COLO668 (cell line): ENCODE data around the gene C2orf42.
A peak's percentile ranks its signal among the peaks of the same experiment; 100 is the strongest.
"Not testable (repeated sequence)": the region's sequence is repeated elsewhere in the genome, so short reads cannot be mapped to it uniquely, and the experiment has no call there.

Experiments used
- DNase-seq: peaks from one replicate; lab custom pipeline; 2025; ENCODE audit not compliant: unreplicated experiment; lab: John Stamatoyannopoulos, UW

C2orf42 gene

GRCh38 chr2:70173520-70173919 is 17.3 kb downstream of the C2orf42 start:
- DNase-seq: no peak

GRCh38 chr2:70169654-70170245 is 21.1 kb downstream of the C2orf42 start:
- not testable (repeated sequence) for DNase-seq

DNA sequence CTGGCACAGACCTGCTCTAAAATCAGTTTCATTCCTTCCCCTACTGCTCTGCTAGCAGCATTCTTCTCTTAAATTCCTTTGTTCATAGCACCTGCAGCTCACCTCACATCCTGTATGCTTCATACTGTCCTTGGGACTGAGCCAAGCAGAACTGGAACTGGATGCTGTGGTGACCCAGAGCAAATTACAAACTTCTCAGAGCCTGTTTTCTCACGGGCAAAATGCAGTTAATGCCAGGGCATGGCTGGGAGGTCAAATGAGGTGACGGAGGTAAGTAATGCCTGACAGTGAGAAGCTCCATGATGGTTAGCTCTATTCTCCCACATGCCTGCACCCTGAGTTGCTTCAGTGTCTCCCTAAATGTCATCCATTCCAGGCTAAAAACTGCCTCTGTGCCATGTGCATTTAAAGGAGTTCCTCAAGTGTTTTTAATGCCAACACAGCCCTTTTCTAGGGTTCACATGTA is 29.7 kb downstream of the C2orf42 start:
- DNase-seq: no peak

GRCh38 chr2:70160545-70160944 is 30.3 kb downstream of the C2orf42 start:
- DNase-seq: no peak

DNA sequence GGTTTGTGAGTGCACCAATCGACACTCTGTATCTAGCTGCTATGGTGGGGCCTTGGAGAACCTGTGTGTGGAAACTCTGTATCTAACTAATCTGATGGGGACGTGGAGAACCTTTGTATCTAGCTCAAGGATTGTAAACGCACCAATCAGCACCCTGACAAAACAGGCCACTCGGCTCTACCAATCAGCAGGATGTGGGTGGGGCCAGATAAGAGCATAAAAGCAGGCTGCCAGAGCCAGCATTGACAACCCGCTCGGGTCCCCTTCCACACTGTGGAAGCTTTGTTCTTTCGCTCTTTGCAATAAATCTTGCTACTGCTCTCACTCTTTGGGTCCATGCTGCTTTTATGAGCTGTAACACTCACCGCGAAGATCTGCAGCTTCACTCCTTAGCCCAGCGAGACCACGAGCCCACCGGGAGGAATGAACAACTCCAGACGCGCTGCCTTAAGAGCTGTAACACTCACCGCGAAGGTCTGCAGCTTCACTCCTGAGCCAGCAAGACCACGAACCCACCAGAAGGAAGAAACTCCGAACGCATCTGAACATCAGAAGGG is 41.6 kb downstream of the C2orf42 start:
- DNase-seq: not testable (repeated sequence)

- not testable (repeated sequence) for DNase-seq
These were observed 42.5 kb downstream of the C2orf42 start for GRCh38 chr2:70148211-70148760.

DNA sequence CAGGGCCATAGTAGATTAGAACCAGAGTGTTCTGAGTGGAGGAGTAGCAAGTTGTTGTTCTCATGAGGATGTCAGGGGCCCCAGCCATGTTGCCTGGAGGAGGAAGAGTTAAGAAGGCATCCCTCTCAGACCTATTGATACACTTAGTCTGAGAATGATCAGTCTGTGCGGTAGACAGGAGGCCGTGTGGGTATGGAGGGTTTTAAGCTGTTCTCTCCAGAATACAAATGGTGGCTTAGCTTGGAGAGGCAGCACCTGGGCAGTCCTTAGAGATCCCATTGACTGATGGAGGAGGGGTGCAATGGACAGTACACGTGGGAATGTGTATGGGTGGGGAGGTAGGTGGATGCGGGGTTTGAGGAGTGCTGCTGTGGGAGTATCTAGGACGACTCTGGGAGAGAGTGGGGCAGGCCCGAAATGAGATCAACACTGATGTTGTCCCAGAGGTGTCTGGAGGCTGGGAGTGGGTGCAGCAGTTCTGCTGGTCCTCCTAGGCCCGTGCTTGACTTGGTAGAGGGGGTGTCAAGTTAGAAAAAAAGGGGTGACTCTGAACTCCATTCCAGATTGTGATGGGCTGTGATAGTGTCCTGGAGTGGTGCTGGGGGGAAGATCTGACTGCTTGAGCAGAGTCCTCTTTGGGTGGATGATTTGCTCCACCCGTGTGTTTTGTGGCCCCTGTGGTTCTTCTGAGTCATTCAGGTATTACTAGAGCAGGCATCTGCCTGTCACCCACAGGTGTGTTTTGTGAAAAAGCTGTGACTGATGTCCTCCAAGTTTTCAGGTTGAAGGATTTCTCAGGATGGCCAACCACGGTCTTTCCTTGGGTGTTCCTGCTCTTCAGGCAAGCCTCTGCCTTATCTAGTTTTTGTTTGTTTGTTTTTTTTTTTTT is 44.7 kb downstream of the C2orf42 start:
- no peak for DNase-seq

GRCh38 chr2:70145144-70145490 is 45.7 kb downstream of the C2orf42 start:
- no peak for DNase-seq

DNA sequence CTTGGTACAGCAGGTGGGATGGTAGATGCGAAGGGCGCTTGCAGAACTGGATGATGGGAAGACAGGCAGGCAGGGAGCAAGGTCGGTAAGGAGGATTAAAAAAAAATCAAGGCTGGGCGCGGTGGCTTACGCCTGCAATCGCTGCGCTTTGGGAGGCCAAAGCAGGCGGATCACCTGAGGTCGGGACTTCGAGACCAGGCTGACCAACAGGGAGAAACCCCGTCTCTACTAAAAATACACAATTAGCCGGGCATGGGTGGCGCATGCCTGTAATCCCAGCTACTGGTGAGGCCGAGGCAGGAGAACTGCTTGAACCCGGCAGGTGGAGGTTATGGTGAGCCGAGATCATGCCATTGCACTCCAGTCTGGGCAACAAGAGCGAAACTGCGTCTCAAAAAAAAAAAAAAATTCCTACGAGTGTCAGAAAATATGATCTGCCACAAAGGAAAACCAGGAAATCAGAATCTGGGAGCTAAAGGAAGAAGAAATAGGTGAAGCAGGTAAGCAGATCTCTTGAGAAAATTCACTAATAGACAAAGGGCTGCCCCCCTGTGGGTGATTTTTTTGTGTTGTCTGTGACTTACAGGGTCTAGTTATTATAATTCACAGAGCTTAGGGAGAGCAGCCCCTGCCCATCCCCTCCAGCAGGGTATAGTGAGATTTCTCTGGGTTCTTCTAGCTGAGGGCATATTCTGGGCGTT is 46.2 kb downstream of the C2orf42 start:
- no peak for DNase-seq

- peak; percentile 38 for DNase-seq
These were observed 47.3 kb downstream of the C2orf42 start for GRCh38 chr2:70143314-70144150.

- peak; percentile 100 for DNase-seq
These were observed 48.1 kb downstream of the C2orf42 start for GRCh38 chr2:70142590-70143313.

DNA sequence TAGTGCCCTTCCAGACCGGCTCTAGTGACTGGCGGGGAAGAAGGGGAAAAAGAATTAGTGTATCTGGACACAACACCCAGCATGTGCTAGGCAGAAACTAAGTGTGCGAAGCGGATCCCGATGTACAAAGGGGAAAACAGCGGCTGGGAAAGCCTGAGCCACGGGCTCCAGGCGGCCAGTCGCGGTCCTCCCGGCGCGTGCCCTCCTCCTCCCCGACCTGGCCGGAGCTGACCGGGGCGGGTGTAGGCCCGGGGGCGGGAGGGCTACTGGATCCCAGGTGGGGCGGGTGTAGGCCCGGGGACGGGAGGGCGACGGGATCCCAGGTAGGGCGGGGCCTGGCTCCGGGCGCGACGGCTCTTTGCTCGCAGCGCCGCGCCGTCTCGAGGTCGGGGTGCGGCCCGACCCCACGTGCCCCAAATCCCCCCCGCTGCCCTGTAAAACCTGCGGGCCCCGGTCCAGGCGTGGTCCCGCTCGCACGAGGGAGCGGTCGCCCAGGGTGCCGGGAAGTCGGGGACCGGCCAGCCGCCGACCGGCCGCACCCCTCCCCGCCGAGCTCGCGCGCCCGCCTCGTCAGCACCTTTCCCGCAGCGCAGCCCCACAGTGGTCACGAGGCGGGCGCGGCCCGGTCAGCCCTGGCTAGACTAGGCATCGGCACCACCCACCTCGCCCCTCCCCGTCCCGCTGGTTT is 48.8 kb downstream of the C2orf42 start:
- DNase-seq: peak; percentile 90

- peak; percentile 86 for DNase-seq
These were observed 49.5 kb downstream of the C2orf42 start for GRCh38 chr2:70141212-70141901.

- no peak for DNase-seq
These were observed 50.0 kb downstream of the C2orf42 start for GRCh38 chr2:70140791-70141211.

GRCh38 chr2:70134323-70134983 is 56.4 kb downstream of the C2orf42 start:
- not testable (repeated sequence) for DNase-seq

GRCh38 chr2:70133491-70134322 is 57.1 kb downstream of the C2orf42 start:
- no peak for DNase-seq

DNA sequence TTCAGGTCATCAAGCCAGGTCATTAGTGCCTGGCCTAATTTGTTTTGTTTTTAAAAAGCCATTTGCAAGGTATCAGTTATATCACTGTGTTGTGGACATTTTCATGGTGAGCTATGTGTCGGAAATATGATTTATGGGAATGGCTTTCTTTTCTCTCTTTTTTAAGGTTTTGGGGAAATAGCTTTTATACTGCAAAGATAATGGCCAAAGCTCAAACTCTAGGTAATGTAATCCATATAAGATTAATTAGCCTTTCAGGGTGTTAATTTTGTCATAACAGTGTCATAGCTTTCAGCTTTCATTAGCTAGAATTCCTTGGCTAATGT is 57.7 kb downstream of the C2orf42 start:
- DNase-seq: no peak
